Stimulated activated CD4-positive, alpha-beta T cell treated with anti-CD3 and anti-CD28 coated beads, TNF-alpha, amount 100 ng/mL, for 1 hour (primary cell): Measurements from ENCODE around the gene MYRIP.
A peak's percentile ranks its signal among the peaks of the same experiment; 100 is the strongest.

Experiments
- DNase-seq, 3 donors: peaks; one replicate each; pipeline ENCODE4 v3.0.0-alpha.2; 2020; ENCODE audit warnings: low read depth in 3 of 3, low spot score in 1 of 3

The MYRIP gene

GRCh38 chr3:40178012-40178594 lies 368.7 kb downstream of the MYRIP start:
- no peak for DNase-seq

- peak in 2 of 3 donors; percentile 13 to 42 for DNase-seq
Measured at GRCh38 chr3:40179016-40179415, 369.6 kb downstream of the MYRIP start.

DNA sequence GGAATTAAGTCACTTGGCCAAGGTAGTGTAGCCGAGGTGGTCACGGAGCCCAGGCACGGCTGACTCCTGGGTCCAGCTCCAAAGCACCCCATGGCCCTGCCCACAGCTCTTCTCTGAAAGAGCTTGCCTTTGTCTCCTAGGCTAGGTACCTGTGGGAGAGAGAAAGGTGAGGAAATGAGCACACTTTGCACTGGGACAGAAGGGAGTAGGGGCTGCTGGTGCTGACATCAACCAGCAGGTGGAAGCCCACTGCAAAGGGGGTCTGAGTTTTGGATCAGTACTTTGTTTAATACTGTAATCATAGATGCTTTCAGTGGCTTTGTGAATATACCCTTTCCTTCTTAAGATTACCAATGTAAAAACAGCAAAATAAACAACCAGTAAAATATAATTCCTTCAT lies 371.8 kb downstream of the MYRIP start:
- DNase-seq: no peak

DNA sequence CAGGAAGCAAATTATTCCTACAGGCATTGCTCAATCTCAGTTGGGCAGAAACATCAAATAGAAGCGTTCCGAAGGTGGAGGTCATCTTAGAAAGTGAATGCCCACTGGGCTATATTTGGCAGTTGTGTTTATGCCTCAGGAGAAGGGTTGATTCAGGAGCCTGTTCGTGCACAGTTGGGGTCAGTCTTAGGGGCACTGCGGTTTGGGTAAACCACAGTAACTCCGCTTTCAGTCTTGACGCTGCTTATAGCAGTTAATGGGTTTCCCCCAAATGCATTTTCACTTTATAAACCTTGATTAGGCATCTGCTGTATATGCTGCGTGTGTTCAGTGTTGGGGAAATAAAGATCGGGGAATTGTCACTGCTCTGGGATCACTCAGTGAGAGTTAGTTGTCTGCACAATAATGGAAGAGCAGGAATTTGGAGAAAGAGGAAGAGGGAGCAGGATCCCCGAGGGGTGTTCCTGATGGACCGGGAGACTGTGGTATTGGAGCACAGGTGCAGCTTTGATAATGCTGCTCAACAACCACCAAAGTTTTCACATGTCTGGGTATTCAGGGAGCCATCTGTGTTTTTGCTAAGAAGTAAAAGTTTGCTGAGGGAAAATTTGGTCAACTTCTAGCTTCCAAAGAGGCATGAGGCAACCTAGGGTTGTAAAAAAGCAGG lies 375.8 kb downstream of the MYRIP start:
- DNase-seq: no peak

DNA sequence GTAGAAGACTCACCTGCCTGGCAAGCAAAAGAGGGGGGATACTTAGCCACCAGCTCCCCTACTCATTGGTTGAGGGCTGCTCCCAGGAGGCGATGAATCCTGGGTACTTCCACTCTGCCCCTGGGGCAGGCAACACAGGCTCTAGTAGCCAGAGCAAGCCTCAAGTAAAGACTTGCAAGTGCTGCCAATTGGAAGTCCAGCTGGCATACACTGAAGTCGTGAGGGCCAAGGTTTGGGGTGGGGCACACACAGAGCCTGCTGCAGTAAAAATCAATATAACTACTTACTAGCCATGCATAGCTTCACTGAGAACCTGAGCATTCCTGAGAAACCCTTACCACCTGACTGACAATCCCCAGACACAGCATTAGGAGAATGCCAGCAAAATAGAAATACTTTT lies 377.1 kb downstream of the MYRIP start:
- DNase-seq: no peak

- no peak for DNase-seq
Measured at GRCh38 chr3:40187945-40188344, 378.5 kb downstream of the MYRIP start.

DNA sequence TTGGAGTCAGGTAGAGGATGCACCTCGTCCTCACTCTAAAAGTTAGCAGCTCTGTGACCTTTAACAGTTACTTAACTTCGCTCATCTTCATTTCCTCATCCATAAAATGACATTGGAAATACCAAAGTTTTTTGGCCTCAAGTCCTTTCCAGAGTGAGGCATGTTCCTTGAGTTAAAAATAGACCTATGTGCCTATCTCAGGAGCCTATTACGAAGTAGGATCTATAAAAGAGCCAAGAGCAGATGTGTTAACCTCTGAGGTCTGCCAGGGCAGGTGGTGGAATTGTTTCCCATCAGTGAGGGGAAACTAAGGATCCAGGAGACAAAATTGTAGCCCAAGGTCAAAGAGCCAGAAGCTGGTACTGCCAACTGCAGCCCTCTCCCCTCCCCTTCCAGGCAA lies 379.7 kb downstream of the MYRIP start:
- no peak for DNase-seq

DNA sequence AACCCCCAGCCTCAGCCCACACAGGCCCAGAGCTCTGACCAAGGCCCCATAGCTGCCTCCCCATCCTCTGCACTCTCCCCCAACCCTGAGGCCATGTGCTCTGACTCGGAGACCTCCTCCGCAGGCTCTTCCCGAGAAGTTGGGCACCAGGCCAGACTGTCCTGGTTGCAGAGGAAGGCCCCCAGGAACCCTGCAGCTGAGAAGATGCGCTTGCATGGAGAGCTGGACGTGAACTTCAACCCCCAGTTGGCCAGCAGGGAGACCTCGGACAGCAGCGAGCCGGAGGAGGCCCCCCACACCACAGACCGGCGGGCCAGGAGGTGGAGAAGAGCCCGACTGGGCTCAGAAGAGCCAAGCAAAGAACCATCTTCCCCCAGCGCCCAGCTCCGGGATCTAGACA lies 380.6 kb downstream of the MYRIP start:
- DNase-seq: no peak

- DNase-seq: no peak
Measured at GRCh38 chr3:40191251-40191650, 381.8 kb downstream of the MYRIP start.

- DNase-seq: peak in 2 of 3 donors; percentile 10 to 39
Measured at GRCh38 chr3:40191850-40192448, 382.5 kb downstream of the MYRIP start.

DNA sequence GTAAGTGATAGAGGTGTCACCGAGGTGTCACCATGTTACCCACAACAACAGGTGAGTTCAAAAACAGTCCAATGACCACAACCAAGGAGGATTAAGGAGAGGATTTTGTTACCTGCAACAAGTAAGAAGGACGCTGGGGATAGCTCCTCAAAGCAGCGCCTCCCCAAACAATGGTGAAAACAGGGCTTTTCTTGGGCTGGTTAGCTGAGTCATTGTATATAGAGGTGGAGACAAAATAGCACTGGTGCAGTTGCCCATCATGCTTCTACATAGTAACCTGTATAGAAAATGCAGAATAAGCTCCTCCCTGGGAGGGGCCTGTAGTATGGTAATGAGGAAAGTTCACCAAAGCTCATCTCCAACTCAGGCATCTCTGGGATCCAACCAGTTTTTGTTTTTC lies 383.2 kb downstream of the MYRIP start:
- no peak for DNase-seq

GRCh38 chr3:40196966-40197365 lies 387.6 kb downstream of the MYRIP start:
- no peak for DNase-seq

GRCh38 chr3:40200692-40201316 lies 391.4 kb downstream of the MYRIP start:
- DNase-seq: no peak

- DNase-seq: no peak
Measured at GRCh38 chr3:40201770-40202169, 392.4 kb downstream of the MYRIP start.

DNA sequence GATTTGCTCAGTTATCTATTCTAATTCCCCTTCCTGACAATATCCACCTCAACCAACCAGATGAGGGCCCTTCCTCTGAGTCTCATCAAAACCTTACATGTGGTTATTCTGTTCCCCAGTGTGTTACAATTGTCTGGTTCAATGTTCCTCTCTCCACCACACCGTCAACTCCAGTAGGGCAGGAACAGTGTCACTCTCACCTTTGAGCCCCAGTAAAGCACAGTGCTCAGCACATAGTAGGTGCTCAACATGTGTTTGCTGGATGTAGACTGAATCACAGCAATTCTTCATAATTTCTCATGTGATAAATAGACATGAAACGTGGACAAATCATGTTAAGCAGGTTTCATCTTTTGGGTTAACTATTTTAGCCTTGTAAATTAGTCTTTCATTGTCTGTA lies 397.1 kb downstream of the MYRIP start:
- no peak for DNase-seq

DNA sequence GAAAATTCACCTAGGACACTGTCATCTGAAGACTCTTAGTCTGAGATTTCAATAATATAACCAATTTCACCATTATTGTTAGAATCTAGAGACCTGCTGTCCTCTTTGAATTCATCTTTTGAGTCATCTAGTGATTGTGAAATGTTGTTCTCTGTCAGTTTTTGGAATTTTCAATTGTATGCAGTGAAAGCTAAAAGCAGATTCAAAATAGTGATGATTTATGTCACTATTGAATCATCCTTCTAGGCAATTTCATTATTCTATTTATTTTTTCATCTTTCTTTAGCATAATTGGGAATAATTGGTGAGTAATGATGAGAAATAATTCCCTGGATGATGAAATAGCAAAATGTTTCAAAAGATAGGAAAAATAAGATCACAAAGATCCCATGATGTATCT lies 398.4 kb downstream of the MYRIP start:
- no peak for DNase-seq

DNA sequence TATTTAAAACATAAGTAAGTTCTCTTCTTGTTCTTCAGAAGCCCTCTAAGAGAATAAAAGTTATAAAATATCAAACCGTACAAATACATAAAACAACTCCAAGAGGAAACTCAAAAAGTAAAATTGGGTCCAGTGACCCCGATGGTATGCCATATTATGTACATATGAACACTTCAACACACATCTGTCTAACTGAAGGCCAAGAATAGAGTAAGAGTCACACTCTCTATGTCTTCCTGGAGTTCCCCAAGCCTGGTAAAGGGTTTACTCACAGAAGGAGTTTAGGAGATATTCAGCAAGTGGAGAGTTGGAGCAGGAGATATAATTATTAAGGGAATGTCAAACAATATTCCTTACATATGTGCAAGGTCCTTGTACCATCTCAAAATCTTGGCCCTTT lies 398.8 kb downstream of the MYRIP start:
- no peak for DNase-seq

DNA sequence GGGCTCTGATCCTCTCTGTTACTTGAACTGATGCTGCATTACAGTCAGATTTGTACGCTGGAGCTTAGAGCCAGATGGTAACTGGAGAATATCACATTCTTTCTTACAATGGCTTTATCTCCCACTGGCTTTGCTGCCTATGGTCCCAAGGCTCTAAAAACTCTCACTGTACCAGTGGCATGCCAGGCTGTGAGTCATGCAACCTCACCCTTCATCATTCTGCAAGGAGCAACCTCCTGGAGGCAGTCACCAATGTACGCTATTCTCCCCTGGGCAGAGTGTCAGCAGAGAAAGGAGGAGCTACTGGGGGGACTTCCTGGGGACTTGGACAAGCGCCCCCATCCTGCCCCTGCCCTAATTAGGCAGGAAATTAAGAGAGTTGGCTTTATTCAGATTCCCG lies 402.2 kb downstream of the MYRIP start:
- no peak for DNase-seq

DNA sequence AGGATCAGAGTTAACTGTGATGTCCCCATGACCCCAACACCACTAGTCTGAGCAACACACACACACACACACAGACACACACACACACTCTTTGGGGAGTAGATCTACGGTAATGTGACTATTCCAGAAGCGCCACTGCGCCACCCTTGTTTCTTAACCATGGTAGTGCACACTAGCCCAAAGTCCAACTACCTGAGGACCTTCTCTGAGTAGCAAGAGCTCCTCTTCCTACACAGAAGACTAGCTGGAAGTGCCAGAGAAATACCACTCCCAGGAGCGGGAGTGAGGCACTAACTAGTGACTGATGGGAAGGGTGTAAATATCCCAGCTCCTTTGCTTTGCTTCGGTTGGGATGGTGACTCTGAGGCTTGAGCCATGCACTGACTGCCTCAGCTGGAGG lies 404.1 kb downstream of the MYRIP start:
- no peak for DNase-seq

- no peak for DNase-seq
Measured at GRCh38 chr3:40215015-40215414, 405.6 kb downstream of the MYRIP start.

GRCh38 chr3:40216471-40216870 lies 407.1 kb downstream of the MYRIP start:
- no peak for DNase-seq

DNA sequence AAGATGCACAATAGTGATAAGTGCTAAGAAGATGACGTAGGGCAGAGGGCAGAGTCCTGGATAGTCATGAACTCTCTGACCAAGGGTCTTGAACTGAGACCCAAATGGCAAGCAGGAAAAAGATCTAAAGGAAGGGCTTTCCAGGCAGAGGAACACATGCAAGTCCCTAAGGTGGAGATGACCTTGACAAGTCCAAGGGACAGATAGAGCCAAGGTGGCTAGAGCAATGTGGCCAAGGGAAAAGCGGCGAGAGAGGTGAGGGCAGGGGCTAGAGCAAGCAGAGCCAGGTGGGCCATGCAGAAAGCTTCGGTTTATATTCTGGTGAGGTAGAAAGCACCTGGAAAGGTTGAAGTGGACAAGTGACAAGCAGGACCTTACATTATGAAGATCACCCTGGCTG lies 414.4 kb downstream of the MYRIP start:
- no peak for DNase-seq
